GM19099 (cell line): Measurements from ENCODE around the gene FHIT.

Experiments
- POLR2A ChIP-seq: IDR thresholded peaks from 3 replicates; pipeline ENCODE4 v1.6.1; 2011; ENCODE audit warnings: low read depth; ENCODE audit not compliant: insufficient read length; ENCODE audit errors: extremely low read depth

FHIT gene

GRCh38 chr3:59890639-59891038, 1360.6 kb downstream of the FHIT start:
- TF ChIP-seq POLR2A, result no peak

- TF ChIP-seq POLR2A, result no peak
Measured at GRCh38 chr3:59886790-59887189, 1364.5 kb downstream of the FHIT start.

- TF ChIP-seq POLR2A, result no peak
Measured at GRCh38 chr3:59885899-59886400, 1365.3 kb downstream of the FHIT start.

- no peak for TF ChIP-seq POLR2A
Measured at GRCh38 chr3:59885101-59885500, 1366.2 kb downstream of the FHIT start.

- TF ChIP-seq POLR2A, result no peak
Measured at GRCh38 chr3:59884409-59884808, 1366.8 kb downstream of the FHIT start.

GRCh38 chr3:59882746-59883145, 1368.5 kb downstream of the FHIT start:
- TF ChIP-seq POLR2A, result no peak

- TF ChIP-seq POLR2A, result no peak
Measured at GRCh38 chr3:59880717-59881116, 1370.5 kb downstream of the FHIT start.

GRCh38 chr3:59879031-59879581, 1372.1 kb downstream of the FHIT start:
- no peak for TF ChIP-seq POLR2A

GRCh38 chr3:59878038-59878427, 1373.2 kb downstream of the FHIT start:
- no peak for TF ChIP-seq POLR2A

- TF ChIP-seq POLR2A, result no peak
Measured at GRCh38 chr3:59877263-59878037, 1373.8 kb downstream of the FHIT start.

- TF ChIP-seq POLR2A, result no peak
Measured at GRCh38 chr3:59876533-59877062, 1374.7 kb downstream of the FHIT start.

- no peak for TF ChIP-seq POLR2A
Measured at GRCh38 chr3:59873576-59874230, 1377.5 kb downstream of the FHIT start.

- no peak for TF ChIP-seq POLR2A
Measured at GRCh38 chr3:59872128-59872527, 1379.1 kb downstream of the FHIT start.

- no peak for TF ChIP-seq POLR2A
Measured at GRCh38 chr3:59867185-59868002, 1383.9 kb downstream of the FHIT start.

- TF ChIP-seq POLR2A, result no peak
Measured at GRCh38 chr3:59866076-59866475, 1385.2 kb downstream of the FHIT start.
